GM18951 (cell line): ENCODE results near the gene PLD1.

Source experiments
- POLR2A ChIP-seq: IDR thresholded peaks from 4 replicates; pipeline ENCODE4 v1.6.1; 2011; ENCODE audit warnings: mild to moderate bottlenecking; ENCODE audit not compliant: insufficient read length, insufficient read depth; ENCODE audit errors: extremely low read depth
- in situ Hi-C: fragments of 300-500 bp; cut with MboI; formaldehyde crosslinking; loops from one replicate; pipeline ENCODE4 v1.12.0; 2022; ENCODE audit warnings: low sequenced_read_pairs, mixed read lengths, inconsistent platforms; ENCODE audit not compliant: unreplicated experiment

The PLD1 gene

DNA sequence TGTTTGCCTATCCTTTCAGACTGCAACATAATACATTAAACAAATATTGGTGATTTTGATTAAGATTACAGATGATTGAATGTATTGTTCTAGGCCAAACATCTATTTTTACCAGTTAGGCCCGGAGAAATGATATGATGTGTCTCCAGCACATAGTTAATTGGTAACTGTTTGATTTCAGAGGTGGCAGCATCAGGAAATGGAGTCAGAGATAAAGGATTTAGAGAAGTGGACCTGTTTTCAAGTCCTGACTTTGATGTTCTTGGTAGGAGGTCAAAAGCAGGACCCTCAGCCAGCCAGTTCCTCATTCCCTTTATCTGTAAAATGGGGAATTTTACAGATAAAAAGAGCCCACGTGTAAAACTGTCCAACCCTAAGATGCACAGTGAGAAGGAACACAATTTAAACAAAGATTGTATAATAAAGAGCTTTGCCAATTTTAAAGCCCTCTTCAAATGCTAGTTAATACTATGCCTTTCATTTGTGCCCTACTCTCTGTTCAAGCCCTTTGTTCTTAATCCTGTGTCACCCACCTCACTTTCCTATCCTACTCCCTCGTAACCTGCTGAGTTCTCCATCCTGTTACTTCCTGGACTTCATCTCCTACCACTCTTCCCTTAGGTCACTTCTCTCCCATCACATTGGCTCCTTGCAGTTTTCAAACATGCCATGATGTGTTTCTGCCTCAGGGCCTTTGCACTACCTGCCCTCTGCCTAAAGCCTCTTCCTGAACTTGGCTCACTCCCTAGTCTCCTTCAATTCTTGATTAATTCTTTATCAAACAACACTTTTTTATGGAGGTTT is 35.4 kb upstream of the PLD1 start:
- in situ Hi-C loops = no loop called here

DNA sequence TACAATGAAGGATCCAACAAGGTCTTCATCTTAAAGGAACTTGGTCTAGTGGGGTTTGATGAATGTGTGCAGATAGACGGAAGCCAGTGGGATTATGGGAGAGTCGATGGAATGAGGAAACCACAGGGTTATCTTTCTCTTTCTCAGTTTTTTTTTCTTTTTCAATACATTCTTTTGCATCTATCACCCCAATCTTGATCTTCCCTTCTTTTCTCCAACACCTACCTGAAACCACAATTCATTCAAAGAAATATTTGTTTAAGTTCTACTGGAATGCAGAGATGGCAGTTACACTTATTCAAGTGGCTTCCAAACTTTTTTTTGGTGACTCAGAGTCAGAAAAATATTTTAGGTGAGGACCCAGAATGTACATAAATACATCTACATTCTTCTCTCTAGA is 34.6 kb upstream of the PLD1 start:
- in situ Hi-C loops = no loop called here
- TF ChIP-seq POLR2A = no peak

More for the DNA sequence above, 35.4 kb upstream of the PLD1 start:
- TF ChIP-seq POLR2A = no peak

DNA sequence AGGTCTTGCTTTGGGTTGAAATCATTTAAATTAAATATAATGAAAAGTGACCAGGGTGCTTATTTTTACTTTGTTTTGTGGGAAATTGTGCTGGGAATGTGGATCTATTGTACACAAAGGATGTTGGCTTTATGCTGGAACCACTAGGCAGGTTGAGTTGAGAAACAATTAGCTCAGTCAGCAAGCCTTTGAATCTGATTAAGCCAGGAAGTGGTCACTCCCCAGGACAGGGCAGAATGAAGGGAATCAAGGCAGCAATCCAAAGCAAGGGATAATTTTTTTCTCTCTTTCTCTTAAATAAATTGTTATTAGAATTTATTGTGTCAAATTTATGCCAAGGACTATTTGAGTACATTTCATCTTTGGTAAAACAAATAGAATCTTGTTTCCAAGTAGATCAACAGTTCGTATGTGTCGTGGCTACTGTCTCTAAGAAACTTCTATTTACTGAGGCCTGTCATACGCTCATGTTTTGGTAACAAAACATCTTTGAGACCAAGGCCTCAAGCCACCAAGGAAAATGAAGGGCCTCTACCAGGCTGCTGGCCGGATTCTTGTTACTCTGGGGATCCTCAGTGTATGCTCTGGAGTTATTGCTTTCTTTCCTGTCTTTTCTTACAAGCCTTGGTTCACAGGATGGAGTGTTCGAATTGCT is 32.7 kb upstream of the PLD1 start, which contains the start of gene TMEM212:
TSS of gene TMEM212 (plus strand) at position 486 of the 655 bp plus-strand sequence. CDS start at position 521, 35 bp downstream.
- in situ Hi-C loops = no loop called here
- no peak for TF ChIP-seq POLR2A

GRCh38 chr3:171841620-171842000 is 31.3 kb upstream of the PLD1 start:
- in situ Hi-C loops = no loop called here
- TF ChIP-seq POLR2A = no peak

DNA sequence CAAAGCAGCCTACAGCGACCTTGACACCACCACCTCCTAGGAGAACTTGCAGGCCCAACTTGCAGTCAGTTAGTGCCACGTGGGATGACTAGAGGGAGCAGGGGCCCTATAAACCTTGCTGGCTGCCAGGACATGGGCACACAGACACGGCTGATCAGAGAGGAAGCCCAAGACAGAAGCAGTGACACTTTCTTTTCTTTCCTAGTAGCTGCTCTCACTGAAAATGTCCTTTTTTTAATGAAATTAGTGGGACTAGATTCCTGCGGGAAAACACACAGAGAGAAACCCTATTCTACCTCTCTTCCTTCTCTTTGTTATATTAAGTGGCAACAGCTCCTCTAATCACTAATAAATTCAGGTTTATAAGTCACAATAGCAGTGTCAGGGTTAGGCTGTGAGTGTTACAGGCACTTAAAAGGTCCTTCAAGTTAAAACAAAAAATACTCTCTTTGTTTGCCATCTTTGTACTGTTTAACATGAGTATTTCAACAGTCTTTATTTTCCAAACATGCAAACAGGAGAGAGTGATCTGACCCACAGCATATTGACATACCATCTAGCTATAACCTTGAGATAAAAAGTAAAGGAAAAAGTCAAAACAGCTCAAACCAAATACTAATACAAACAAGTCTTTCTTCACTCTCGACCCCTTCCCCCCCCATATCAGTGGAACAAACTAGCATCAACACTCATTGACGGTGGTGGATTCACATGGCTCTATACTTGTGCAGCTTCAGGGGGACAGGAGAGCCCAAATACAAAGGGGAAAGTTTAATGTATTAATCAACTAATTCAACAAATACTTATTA is 30.7 kb upstream of the PLD1 start:
- in situ Hi-C loops = no loop called here
- no peak for TF ChIP-seq POLR2A

- no peak for TF ChIP-seq POLR2A
- in situ Hi-C loops = no loop called here
Observed at GRCh38 chr3:171840445-171840810, 30.1 kb upstream of the PLD1 start.

DNA sequence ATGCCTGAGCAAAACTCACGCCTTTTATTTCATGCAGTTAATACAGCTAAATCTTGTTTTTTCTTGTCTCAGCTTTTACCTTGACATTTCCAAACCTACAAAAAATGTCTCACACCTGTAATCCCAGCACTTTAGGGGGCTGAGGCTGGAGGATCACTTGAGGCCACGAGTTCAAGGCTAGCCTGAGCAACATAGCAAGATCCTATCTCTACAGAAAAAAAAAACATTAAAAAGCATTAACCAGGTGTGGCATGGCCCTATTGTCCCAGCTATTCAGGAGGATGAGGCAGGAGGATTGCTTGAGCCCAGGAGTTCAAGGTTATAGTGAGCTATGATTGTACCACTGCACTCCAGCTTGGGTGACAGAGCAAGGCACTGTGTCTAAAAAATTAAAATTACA is 29.0 kb upstream of the PLD1 start:
- in situ Hi-C loops = no loop called here
- no peak for TF ChIP-seq POLR2A

DNA sequence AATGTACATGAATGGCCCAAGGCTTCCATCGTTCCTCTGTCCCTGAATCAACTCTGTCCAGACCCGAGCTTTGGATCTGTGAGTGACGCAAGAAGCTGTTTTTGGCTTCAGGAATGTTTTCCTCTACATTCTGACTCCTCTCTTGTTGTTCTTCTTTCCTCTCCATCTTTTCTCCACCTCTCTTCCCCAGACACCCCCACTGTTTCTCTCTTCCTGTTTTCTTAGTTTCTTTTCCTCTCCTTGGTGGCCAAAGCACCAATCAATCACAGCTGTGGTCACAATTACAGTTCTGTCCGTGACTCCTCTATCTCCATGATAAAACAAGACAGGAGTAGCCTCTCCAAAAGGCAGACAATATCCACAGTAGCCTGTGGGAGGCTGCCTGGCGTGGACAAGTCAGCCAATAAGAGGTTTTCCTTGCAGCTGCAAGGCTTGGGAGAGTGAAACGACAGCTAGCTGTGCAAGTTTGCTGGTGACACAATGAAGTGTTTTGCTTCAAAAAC is 28.0 kb upstream of the PLD1 start:
- in situ Hi-C loops = no loop called here
- TF ChIP-seq POLR2A = no peak

DNA sequence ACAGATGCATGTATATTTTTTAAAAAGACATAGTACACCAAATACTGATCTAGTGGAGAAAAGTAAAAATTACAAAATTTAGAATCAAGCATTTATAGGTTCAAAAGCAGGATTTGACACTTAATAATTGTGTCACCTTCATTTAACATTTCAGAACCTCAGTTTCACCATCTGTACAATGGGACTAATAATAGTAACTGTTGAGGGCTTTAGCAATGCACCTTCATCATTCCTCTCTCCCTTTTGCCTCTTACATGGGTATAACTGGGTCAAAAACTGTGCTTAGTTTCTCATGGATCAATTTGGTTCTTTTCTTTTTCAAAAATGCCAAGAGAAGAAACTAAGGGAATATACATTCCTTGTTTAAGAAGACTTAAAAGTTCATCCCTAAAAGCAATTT is 27.4 kb upstream of the PLD1 start:
- no peak for TF ChIP-seq POLR2A
- in situ Hi-C loops = no loop called here

DNA sequence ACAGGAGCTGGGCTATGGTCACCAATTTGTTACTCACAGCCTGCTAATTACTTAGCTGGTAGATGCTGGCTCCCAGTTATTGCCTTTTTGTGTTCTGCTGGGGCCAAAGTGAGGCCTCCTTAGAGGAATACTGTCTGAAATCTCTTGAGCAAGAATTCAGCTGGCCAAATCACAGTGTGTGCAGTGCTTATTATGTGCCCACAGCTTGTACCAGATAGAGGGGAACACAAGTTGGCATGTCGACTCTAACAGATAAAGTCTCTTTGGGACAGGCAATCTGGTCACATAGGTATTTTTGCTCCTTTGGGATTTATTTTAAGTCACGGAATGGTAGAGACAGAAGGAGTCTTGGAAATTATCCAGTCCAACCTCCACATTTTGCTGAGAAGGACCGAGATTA is 26.6 kb upstream of the PLD1 start:
- in situ Hi-C loops = no loop called here
- no peak for TF ChIP-seq POLR2A

DNA sequence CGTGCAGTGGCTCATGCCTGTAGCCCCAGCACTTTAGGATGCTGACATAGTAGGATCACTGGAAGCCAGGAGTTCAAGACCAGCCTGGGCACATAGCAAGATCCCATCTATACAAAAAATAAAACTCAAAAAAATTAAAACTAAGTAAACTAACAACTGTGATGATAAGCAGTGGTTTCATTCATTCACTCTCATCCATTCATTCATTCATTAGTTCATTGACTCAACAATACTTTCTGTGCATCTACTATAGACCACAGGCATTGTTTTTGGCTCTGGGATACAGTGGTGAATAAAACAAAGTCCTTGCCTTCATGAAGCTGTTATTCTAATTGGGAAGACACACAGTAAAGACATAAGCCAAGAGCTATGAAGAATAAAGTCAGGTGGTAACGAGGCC is 25.3 kb upstream of the PLD1 start:
- TF ChIP-seq POLR2A = no peak
- in situ Hi-C loops = no loop called here

GRCh38 chr3:171835116-171835515 is 24.8 kb upstream of the PLD1 start:
- in situ Hi-C loops = no loop called here
- no peak for TF ChIP-seq POLR2A

DNA sequence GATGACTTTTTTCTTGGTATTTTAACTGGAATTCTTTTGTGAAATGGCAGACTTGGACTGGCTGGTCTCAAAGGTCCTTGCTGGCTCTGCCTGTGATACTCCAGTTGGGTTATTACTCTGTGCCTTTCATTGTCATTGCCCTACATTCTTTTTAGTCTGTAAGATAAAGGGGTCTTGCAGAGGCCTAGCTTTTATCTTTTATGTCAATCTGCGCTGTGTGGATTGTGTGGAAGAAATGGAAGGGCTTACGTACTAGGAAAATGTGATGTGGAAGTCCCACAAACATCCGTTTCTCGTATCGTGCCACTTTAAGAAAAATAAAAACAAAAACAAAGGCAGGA is 24.1 kb upstream of the PLD1 start:
- no peak for TF ChIP-seq POLR2A
- in situ Hi-C loops = no loop called here
